ENCODE results near the gene TIAM2. TPM values are rescaled to one million over a fixed set of nuclear protein-coding genes. Genes with fewer than 3 reads are reported as not detected.

The TIAM2 gene
- total and polyA plus RNA-seq, 2 experiments from 2014 or later, result 5.5 to 16.9 TPM

GRCh38 chr6:155187106-155187505 lies 192.0 kb downstream of the TIAM2 start:
- Histone ChIP-seq H3K79me2 (no peaks in the 10 kb centered on the region), H3K4me1 (ENCODE audit: insufficient read depth) (peaks cover 13% of the 10 kb centered on the region), H3K9me2 (replicated peaks; ENCODE audit: insufficient read depth) (no peaks in the 10 kb centered on the region), H3K4me2 (no peak overlapping the region), H3K36me3 (replicated peaks; ENCODE audit: insufficient read depth, low read depth) (no peaks in the 10 kb centered on the region), H3K9me3 (ENCODE audit: low read depth) (no peaks in the 10 kb centered on the region), H3K27me3 (no peaks in the 10 kb centered on the region), H3K4me3 (no peak overlapping the region), H3K27ac (no peak overlapping the region), H2AFZ (no peak overlapping the region), H4K20me1 (ENCODE audit: insufficient read depth, poor library complexity, severe bottlenecking) (no peaks in the 10 kb centered on the region)
- DNase-seq (ENCODE audit: low spot score), result no peak
- WGBS (ENCODE audit: low lambda C conversion rate, missing lambda C conversion rate), result 63% methylated on average over 2 of the region's 2 CpGs
- TF ChIP-seq EZH2phosphoT487 (IDR thresholded peaks at IDR 0.05; ENCODE audit: low read depth, severe bottlenecking, unreplicated experiment) (no peak), EZH2 (IDR thresholded peaks at IDR 0.05; ENCODE audit: borderline replicate concordance) (no peak), CTCF (IDR thresholded peaks at IDR 0.05; ENCODE audit: poor library complexity) (no peak)

GRCh38 chr6:155187994-155188706 lies 193.0 kb downstream of the TIAM2 start:
- no peaks in the 10 kb centered on the region for H3K9me2 ChIP-seq (replicated peaks; ENCODE audit: insufficient read depth)
- H2AFZ ChIP-seq, result no peak overlapping the region
- peak overlapping the region; percentile 64 for H3K27ac ChIP-seq
- 76% methylated on average over 13 of the region's 13 CpGs for WGBS (ENCODE audit: low lambda C conversion rate, missing lambda C conversion rate)
- H4K20me1 ChIP-seq (ENCODE audit: insufficient read depth, poor library complexity, severe bottlenecking), result no peaks in the 10 kb centered on the region
- H3K79me2 ChIP-seq, result no peaks in the 10 kb centered on the region
- no peaks in the 10 kb centered on the region for H3K27me3 ChIP-seq
- H3K4me1 ChIP-seq (ENCODE audit: insufficient read depth), result peaks cover 13% of the 10 kb centered on the region
- no peaks in the 10 kb centered on the region for H3K36me3 ChIP-seq (replicated peaks; ENCODE audit: insufficient read depth, low read depth)
- peak; percentile 21 for DNase-seq (ENCODE audit: low spot score)
- no peak overlapping the region for H3K4me3 ChIP-seq
- peak overlapping the region; percentile 60 for H3K4me2 ChIP-seq
- TF ChIP-seq CTCF (IDR thresholded peaks at IDR 0.05; ENCODE audit: poor library complexity) (no peak), EZH2 (IDR thresholded peaks at IDR 0.05; ENCODE audit: borderline replicate concordance) (no peak), EZH2phosphoT487 (IDR thresholded peaks at IDR 0.05; ENCODE audit: low read depth, severe bottlenecking, unreplicated experiment) (no peak)
- H3K9me3 ChIP-seq (ENCODE audit: low read depth), result no peaks in the 10 kb centered on the region

GRCh38 chr6:155188707-155189496 lies 193.8 kb downstream of the TIAM2 start:
- H3K4me1 ChIP-seq (ENCODE audit: insufficient read depth), result peaks cover 13% of the 10 kb centered on the region
- H3K9me3 ChIP-seq (ENCODE audit: low read depth), result no peaks in the 10 kb centered on the region
- peak overlapping the region; percentile 64 for H3K27ac ChIP-seq
- no peaks in the 10 kb centered on the region for H3K79me2 ChIP-seq
- peak; percentile 64 for DNase-seq (ENCODE audit: low spot score)
- WGBS (ENCODE audit: low lambda C conversion rate, missing lambda C conversion rate), result 53% methylated on average over 9 of the region's 9 CpGs
- H3K9me2 ChIP-seq (replicated peaks; ENCODE audit: insufficient read depth), result no peaks in the 10 kb centered on the region
- TF ChIP-seq EZH2phosphoT487 (IDR thresholded peaks at IDR 0.05; ENCODE audit: low read depth, severe bottlenecking, unreplicated experiment), result no peak
- TF ChIP-seq EZH2 (IDR thresholded peaks at IDR 0.05; ENCODE audit: borderline replicate concordance), result no peak
- TF ChIP-seq CTCF (IDR thresholded peaks at IDR 0.05; ENCODE audit: poor library complexity), result no peak
- no peak overlapping the region for H2AFZ ChIP-seq
- H3K36me3 ChIP-seq (replicated peaks; ENCODE audit: insufficient read depth, low read depth), result no peaks in the 10 kb centered on the region
- peak overlapping the region; percentile 60 for H3K4me2 ChIP-seq
- H3K4me3 ChIP-seq, result no peak overlapping the region
- no peaks in the 10 kb centered on the region for H4K20me1 ChIP-seq (ENCODE audit: insufficient read depth, poor library complexity, severe bottlenecking)
- no peaks in the 10 kb centered on the region for H3K27me3 ChIP-seq

Data from hepatocyte (in vitro differentiated cells).